Cardiac fibroblast (primary cell): ENCODE measurements around the gene SLX1A.
"Not testable (repeated sequence)": the region's sequence is repeated elsewhere in the genome, so short reads cannot be mapped to it uniquely, and the experiment has no call there.

Experiments
- DNase-seq, 2 donors: peaks; one replicate each; pipeline versions ENCODE4 v3.0.0 to v3.0.0-alpha.2; 2010; ENCODE audit warnings: low read depth in 2 of 2
- H3K4me3 ChIP-seq, 2 donors: replicated peaks in 1 of 2; 1 replicate in 1 of 2; 2 replicates in 1 of 2; pipeline ENCODE4 v1.5.1; 2011; ENCODE audit warnings: low read depth in 2 of 2, low read length in 2 of 2, mild to moderate bottlenecking in 2 of 2, moderate library complexity in 1 of 2
- TF ChIP-seq, protein P1 (sequence below): IDR thresholded peaks from one replicate; pipeline ENCODE4 v1.5.1; 2011; ENCODE audit warnings: low read depth, mild to moderate bottlenecking, low read length, inconsistent platforms

Gene SLX1A

DNA sequence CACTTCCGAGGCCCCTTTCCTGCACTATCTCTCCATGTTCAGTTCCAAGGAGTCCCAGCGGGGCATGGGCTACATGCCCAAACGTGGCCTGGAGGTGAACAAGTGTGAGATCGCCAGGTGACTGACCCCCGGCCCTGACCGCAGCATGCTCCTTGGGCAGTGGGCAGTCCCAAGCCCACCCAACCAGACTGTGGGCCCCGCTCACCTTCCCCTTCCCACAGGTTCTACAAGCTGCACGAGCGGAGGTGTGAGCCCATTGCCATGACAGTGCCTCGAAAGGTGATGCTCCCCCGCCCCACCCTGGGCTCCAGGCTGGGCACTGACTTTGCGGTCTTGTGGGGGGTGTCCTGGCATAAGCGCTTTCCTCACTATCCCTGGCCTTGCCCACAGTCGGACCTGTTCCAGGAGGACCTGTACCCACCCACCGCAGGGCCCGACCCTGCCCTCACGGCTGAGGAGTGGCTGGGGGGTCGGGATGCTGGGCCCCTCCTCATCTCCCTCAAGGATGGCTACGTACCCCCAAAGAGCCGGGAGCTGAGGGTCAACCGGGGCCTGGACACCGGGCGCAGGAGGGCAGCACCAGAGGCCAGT, 5.6 kb upstream of the SLX1A start:
- TF ChIP-seq, protein P1, sequence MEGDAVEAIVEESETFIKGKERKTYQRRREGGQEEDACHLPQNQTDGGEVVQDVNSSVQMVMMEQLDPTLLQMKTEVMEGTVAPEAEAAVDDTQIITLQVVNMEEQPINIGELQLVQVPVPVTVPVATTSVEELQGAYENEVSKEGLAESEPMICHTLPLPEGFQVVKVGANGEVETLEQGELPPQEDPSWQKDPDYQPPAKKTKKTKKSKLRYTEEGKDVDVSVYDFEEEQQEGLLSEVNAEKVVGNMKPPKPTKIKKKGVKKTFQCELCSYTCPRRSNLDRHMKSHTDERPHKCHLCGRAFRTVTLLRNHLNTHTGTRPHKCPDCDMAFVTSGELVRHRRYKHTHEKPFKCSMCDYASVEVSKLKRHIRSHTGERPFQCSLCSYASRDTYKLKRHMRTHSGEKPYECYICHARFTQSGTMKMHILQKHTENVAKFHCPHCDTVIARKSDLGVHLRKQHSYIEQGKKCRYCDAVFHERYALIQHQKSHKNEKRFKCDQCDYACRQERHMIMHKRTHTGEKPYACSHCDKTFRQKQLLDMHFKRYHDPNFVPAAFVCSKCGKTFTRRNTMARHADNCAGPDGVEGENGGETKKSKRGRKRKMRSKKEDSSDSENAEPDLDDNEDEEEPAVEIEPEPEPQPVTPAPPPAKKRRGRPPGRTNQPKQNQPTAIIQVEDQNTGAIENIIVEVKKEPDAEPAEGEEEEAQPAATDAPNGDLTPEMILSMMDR, result no peak
- H3K4me3 ChIP-seq, result no peak overlapping the region
- no peak for DNase-seq

DNA sequence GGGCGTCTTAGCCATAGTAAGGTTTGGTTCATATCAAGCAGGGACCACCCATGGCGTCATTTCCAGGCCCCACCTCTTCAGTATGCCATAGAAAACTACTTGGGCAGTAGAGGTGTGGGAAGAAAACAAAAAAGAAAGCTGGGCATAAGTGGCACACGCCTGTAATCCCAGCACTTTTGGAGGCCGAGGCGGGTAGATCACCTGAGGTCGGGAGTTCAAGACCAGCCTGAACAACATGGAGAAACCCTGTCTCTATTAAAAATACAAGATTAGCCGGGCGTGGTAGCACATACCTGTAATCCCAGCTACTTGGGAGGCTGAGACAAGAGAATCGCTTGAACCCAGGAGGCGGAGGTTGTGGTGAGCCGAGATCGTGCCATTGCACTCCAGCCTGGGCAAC, 2.5 kb upstream of the SLX1A start:
- not testable (repeated sequence) for DNase-seq, H3K4me3 ChIP-seq

DNA sequence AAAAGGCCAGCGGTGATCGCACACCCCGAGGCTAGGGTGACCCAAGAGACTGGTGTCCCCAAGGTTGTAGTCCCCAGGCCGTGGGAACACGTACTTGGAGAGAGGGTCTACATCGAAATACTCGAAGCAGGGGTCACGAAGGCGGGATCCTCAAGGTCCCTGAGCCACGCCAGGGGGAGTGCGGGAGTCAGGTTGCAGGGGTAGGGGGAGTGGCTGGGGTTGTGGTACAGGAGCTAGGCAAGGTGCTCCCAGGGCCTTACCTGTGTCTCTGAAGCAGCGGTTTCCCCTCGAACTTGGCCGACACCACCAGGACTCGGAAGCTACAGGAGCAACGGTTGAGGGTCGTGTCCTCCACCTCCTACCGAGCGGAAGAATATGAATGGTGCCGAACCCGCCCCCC, 577 bp upstream of the SLX1A start:
- DNase-seq, result not testable (repeated sequence)

DNA sequence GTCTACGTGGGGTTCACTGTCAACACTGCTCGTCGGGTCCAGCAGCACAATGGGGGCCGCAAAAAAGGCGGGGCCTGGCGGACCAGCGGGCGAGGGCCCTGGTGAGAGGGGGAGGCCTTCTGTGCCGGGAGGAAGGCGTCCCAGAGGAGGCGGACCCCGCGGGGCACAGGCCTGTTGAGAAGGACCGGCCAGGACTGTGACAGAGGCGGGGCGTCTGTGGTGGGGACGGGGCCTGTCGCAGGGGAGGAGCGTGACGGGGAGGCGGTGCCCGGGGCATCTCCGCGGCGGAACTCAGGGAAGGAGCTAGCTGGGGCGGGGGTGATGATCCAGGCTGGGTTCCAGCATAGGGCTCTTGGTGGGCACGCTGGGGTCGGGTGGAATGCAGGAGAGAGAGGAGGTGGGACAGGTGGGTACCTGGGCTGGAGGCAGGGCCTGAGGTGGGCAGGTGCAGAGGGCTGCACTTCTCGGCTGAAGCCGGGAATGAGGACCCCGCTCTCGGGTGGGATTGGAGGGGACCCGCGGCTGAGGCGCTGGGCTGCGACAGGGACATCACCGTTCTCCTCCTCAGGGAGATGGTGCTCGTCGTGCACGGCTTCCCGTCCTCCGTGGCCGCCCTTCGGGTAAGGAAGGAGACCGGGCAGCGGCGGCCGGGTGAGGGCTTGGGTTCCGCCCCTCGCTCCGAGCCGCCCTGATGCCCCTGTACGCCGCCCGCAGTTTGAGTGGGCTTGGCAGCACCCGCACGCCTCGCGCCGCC, 674 bp downstream of the SLX1A start:
- not testable (repeated sequence) for DNase-seq
- H3K4me3 ChIP-seq, result peak overlapping the region; percentile 47 to 51

More for the DNA sequence above, 577 bp upstream of the SLX1A start:
- H3K4me3 ChIP-seq, result not testable (repeated sequence)

DNA sequence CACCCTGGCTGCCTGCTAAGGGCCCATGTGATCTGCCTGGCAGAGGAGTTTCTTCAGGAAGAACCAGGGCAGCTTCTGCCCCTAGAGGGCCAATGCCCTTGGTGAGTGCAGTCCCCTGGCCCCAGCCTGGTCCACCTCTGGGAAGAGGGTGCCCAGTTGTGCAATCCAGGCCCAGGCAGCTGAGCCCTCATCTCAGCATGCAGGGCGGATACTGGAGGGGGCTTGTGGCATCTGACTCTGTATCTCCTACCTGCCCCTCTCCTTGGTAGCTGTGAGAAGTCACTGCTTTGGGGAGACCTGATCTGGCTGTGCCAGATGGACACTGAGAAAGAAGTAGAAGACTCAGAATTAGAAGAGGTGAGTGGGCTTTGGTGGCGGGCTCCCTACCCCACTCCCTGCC, 3.3 kb downstream of the SLX1A start:
- not testable (repeated sequence) for DNase-seq, H3K4me3 ChIP-seq

DNA sequence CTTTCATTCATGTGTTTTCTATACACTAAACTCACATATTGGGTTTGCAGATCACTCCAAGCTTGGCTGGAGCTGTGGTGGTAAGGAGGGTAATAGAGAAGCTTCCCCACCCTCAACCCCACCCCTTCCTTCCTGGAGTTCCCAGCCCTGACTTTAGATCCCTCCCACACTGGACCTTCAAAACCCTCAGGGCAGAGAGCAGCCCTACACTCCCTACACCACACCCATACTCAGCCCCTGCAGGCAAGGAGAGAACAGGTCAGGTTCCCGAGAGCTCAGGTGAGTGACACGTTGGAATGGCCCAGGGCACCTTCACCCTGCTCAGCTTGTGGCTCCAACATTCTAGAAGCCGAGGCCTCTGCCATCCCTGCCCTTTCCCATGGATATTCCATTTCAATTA, 5.4 kb downstream of the SLX1A start, which contains the start of gene SULT1A3:
Gene SULT1A3 (plus strand): TSS at position 207 of the 400 bp plus-strand sequence. CDS start 1,474 bp downstream, outside the sequence.
- H3K4me3 ChIP-seq, DNase-seq: not testable (repeated sequence)

DNA sequence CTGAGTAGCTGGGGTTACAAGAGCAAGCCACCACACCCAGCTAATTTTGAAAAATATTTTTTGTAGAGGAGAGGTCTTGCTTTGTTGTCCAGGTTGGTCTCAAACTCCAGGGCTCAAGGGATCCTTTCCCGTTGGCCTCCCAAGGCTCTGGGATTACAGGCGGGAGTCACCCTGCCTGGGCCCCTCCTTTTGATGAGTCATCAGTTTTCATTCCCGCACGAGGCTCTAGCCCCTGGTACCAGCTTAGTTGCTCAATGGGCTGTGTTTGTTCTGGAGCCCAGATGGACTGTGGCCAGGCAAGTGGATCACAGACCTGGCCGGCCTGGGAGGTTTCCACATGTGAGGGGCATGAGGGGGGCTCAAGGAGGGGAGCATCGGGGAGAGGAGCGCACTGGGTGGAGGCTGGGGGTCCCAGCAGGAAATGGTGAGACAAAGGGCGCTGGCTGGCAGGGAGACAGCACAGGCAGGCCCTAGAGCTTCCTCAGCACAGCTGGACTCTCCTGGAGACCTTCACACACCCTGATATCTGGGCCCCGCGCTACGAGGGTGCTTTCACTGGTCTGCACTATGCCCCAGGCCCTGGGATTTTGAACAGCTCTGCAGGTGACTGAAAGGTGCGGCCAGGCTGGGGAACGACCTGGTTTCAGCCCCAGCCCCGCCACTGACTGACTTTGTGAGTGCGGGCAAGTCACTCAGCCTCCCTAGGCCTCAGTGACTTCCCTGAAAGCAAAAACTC, 6.1 kb downstream of the SLX1A start:
- not testable (repeated sequence) for H3K4me3 ChIP-seq, DNase-seq

DNA sequence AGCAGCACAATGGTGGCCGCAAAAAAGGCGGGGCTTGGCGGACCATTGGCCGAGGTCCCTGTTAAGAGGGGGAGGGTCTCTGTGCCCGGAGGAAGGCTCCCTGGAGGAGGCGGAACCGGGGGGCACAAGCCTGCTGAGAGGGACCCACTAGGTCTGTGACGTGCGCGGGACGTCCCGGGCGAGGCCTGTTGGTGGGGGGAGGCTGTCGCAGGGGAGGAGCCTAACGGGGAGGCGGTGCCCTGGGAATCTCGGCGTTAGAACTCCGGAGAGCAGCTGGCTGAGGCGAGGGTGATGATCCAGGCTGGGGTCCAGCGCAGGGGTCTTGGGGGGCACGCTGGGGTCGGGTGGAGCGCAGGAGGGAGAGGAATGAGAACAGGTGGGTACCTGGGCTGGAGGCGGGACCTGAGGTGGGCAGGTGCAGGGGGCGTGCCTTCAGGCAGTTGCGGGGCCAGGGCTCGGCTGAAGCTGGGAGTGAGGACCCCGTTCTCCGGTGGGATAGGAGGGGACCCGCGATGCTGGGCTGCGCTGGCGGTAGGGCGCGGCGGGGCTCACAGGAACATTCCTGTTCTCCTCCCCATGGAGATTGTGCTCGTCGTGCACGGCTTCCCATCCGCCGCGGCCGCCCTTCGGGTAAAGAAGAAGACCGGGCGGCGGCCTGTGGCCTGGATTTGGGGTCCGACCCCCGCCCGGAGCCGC, 12.0 kb downstream of the SLX1A start:
- peak overlapping the region; percentile 29 to 39 for H3K4me3 ChIP-seq
- DNase-seq, result not testable (repeated sequence)

DNA sequence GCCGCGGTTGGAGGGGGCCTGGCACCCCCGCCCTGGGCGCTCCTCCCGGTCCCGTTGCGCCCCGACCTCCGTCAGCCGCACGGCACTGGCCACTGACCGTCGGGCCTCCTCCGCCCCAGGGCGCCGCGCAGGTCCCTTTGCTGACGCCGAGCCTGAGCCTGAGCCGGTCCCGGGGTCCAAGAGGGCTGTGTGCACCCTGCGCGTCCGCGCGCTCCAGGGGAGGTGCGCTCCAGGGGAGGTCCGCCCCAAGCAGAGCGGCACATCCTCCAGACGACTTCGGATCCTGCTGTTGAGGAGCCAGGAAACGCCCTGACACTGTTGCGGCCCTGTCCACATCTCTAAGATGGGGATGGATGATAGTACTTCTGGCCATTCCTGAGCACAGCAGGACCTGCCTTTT, 12.6 kb downstream of the SLX1A start:
- not testable (repeated sequence) for DNase-seq, H3K4me3 ChIP-seq

DNA sequence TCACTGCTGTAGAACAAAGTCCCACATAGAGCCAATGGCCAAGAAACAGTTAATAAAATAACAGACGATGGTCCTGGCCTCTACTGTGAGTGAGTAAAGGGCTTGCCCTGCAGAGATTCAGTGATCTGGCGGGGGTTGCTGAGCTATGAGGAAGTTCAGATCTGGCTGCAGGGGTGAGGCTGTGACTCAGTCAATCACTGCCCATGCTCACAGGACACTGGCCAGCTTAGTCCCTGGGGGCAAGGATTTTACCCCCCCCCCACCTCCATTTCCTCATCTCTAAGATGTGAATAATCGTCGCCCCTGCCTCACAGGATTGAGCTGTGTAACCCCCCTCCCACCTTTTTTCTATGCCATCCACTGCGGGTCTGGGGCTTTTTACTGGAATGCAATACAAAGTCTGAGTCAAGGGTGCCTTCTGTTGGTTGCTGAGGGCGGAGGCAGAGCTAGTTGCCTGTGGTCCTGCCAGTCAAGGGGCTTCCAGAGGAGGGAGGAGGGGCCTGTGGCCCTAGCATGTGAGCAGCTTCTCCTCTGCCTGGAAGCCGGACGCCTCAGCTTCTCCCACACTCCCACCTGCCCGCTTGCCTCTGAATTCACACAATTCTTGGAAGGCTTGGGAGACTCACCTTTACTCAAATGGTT, 13.5 kb downstream of the SLX1A start:
- not testable (repeated sequence) for DNase-seq

DNA sequence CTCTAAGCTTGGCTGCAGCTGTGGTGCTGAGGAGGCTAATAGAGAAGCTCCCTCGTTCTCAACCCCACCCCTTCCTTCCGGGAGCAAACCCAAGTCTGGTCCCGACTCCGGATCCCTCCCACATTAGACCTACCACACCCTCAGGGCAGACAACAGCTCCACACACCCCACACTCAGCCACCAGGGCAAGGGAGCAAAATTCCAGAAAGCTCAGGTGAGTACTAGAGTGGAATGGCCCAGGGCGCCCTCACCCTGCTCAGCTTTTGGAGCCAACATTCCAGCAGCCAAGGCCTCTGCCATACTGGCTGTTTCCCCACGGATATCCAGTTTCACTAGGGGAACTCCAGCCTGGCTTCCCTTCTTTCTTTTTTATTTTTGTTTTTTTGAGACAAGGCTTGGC, 15.4 kb downstream of the SLX1A start:
- DNase-seq, H3K4me3 ChIP-seq: not testable (repeated sequence)

More for the DNA sequence above, 13.5 kb downstream of the SLX1A start:
- H3K4me3 ChIP-seq, result not testable (repeated sequence)

DNA sequence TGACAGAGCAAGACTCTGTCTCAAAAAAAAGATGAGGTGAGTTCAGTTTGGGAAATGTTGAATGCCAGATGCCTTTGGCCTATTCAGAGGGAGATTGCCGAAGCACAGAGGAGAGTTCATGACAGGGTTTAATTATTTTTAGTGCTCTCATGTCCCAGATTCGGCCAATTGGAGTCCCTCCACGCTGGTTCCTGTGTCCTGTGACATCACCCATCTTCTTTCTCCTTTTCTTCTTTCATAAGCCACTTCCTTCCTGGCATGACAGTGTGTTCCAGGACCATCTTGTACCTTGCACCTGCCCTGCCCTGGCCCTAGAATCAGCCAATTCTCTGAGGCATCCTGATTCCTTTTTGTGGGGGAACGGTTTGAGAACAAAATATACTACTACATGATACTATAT, 17.7 kb downstream of the SLX1A start:
- H3K4me3 ChIP-seq, DNase-seq: not testable (repeated sequence)

DNA sequence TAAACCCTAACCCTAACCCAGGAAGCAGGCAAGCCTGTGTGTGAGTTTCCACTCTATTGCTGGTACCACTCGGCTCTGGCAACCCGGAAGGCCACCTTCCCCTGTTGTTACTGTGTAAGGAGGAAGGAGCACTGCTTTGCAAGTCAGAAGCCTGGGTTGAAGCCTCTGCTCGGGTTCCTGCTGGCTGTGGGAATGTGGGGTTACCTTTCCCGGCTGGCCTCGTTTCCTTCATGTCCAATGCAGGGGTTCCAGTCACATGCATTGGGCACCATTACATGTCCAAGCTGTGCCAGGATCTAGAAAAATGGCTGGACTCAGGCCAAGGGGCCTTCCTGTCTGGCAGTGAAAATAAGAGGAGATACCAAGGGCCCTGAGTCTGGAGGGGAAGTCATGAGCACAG, 23.4 kb downstream of the SLX1A start:
- not testable (repeated sequence) for H3K4me3 ChIP-seq, DNase-seq
